ENCODE results near the gene KIF1C.

Gene KIF1C

DNA sequence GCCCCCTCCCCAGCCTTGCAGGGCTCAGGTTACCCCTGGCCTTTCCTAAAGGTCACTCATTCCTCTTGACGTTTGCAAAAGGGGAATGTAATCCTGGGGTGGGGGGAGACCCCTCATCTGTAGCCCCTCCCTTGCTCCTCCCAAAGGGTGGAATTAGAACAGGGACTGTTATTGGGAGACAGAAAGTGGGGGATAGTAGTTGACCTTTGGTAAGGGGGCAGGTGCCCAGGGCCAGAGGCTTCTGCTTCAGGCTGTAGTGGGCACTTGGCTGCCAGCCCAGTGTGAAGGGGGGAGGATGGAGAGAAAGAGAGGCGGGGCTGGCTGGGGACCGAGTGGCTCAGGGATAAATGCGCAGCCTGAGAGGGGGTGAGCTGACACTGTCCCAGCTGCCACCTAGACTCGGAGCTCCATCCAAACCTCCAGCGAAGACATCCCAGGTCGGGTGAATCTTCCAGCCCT is 47.0 kb upstream of the KIF1C start, which contains the start of gene ENO3:
Gene ENO3, plus strand, starts transcription at position 374 of the 459 bp plus-strand sequence. CDS start 711 bp downstream, outside the sequence.
- H3K9me3 ChIP-seq (ENCODE audit: control insufficient read depth, insufficient read depth, low read depth, low read length): no peaks in the 10 kb centered on the region
- CTCF ChIA-PET: interaction anchor here (1.1 to 1.5 kb wide), 2 partner anchors 42 to 489 kb away, joined by 3 to 4 read pairs; no protein-coding TSS in a partner anchor
- H3K36me3 ChIP-seq (ENCODE audit: control insufficient read depth in 2 of 2, insufficient read depth in 1 of 2, low read length in 2 of 2): peaks cover 2 to 16% of the 10 kb centered on the region in 2 experiments; a peak in 2 of 3 replicates
- POLR2A ChIA-PET: interaction anchor here (0.9 to 17.9 kb wide), 6 partner anchors 8 to 47 kb away, joined by 3 to 358 read pairs (median 4); partner anchors contain the start of genes INCA1, KIF1C, RNF167 and SLC25A11
- H3K4me1 ChIP-seq (ENCODE audit: control insufficient read depth, insufficient read depth, low read length): peaks cover 16% of the 10 kb centered on the region
- H3K4me3 ChIP-seq (ENCODE audit: low read depth, low read length): peak within 1 kb of the TSS; percentile 29
- H3K27ac ChIP-seq (ENCODE audit: extremely low read depth, low read depth, low read length): peak within 1 kb of the TSS; percentile 99
- TF ChIP-seq ZBTB17 (tag by site-specific recombination; IDR thresholded peaks at IDR 0.05) (peak; percentile 29; the same call in 1 of the 2 replicates), ZFP41 (tag by site-specific recombination; IDR thresholded peaks at IDR 0.05; ENCODE audit: borderline replicate concordance) (no peak), ZNF76 (tag by site-specific recombination; IDR thresholded peaks at IDR 0.05; ENCODE audit: borderline replicate concordance, low read depth) (0 out of 2 replicates have a peak, but pooled peaks have one; percentile 22), ZBTB8A (tag by site-specific recombination; IDR thresholded peaks at IDR 0.05) (0 out of 2 replicates have a peak, but pooled peaks have one; percentile 3), SCRT1 (tag by site-specific recombination; IDR thresholded peaks at IDR 0.05; ENCODE audit: borderline replicate concordance) (no peak), ZNF366 (tag by site-specific recombination; conservative IDR thresholded peaks at IDR 0.05) (peak; percentile 76), TRIM28 (IDR thresholded peaks at IDR 0.05; ENCODE audit: borderline replicate concordance, low read length) (no peak), ZNF571 (tag by site-specific recombination; IDR thresholded peaks at IDR 0.05) (no peak), ZNF768 (tag by site-specific recombination; IDR thresholded peaks at IDR 0.05) (no peak), ZBTB48 (tag by site-specific recombination; IDR thresholded peaks at IDR 0.05) (peak; percentile 41; the same call in 1 of the 2 replicates), SP7 (tag by site-specific recombination; IDR thresholded peaks at IDR 0.05) (no peak), ZNF24 (tag by site-specific recombination; IDR thresholded peaks at IDR 0.05) (no peak), OVOL3 (tag by site-specific recombination; IDR thresholded peaks at IDR 0.05) (no peak), EGR2 (tag by site-specific recombination; IDR thresholded peaks at IDR 0.05; ENCODE audit: low read depth) (no peak), ZFHX2 (tag by site-specific recombination; conservative IDR thresholded peaks at IDR 0.05) (no peak), ZNF776 (tag by site-specific recombination; IDR thresholded peaks at IDR 0.05; ENCODE audit: borderline replicate concordance) (no peak), ZNF335 (tag by site-specific recombination; conservative IDR thresholded peaks at IDR 0.05) (no peak; the same call in 1 of the 2 replicates), KLF16 (tag by site-specific recombination; IDR thresholded peaks at IDR 0.05) (no peak)
- TF ChIP-seq, protein P1, sequence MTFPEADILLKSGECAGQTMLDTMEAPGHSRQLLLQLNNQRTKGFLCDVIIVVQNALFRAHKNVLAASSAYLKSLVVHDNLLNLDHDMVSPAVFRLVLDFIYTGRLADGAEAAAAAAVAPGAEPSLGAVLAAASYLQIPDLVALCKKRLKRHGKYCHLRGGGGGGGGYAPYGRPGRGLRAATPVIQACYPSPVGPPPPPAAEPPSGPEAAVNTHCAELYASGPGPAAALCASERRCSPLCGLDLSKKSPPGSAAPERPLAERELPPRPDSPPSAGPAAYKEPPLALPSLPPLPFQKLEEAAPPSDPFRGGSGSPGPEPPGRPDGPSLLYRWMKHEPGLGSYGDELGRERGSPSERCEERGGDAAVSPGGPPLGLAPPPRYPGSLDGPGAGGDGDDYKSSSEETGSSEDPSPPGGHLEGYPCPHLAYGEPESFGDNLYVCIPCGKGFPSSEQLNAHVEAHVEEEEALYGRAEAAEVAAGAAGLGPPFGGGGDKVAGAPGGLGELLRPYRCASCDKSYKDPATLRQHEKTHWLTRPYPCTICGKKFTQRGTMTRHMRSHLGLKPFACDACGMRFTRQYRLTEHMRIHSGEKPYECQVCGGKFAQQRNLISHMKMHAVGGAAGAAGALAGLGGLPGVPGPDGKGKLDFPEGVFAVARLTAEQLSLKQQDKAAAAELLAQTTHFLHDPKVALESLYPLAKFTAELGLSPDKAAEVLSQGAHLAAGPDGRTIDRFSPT (tag by site-specific recombination; IDR thresholded peaks at IDR 0.05): 0 out of 2 replicates have a peak, but pooled peaks have one; percentile 20
- TF ChIP-seq, protein P2, sequence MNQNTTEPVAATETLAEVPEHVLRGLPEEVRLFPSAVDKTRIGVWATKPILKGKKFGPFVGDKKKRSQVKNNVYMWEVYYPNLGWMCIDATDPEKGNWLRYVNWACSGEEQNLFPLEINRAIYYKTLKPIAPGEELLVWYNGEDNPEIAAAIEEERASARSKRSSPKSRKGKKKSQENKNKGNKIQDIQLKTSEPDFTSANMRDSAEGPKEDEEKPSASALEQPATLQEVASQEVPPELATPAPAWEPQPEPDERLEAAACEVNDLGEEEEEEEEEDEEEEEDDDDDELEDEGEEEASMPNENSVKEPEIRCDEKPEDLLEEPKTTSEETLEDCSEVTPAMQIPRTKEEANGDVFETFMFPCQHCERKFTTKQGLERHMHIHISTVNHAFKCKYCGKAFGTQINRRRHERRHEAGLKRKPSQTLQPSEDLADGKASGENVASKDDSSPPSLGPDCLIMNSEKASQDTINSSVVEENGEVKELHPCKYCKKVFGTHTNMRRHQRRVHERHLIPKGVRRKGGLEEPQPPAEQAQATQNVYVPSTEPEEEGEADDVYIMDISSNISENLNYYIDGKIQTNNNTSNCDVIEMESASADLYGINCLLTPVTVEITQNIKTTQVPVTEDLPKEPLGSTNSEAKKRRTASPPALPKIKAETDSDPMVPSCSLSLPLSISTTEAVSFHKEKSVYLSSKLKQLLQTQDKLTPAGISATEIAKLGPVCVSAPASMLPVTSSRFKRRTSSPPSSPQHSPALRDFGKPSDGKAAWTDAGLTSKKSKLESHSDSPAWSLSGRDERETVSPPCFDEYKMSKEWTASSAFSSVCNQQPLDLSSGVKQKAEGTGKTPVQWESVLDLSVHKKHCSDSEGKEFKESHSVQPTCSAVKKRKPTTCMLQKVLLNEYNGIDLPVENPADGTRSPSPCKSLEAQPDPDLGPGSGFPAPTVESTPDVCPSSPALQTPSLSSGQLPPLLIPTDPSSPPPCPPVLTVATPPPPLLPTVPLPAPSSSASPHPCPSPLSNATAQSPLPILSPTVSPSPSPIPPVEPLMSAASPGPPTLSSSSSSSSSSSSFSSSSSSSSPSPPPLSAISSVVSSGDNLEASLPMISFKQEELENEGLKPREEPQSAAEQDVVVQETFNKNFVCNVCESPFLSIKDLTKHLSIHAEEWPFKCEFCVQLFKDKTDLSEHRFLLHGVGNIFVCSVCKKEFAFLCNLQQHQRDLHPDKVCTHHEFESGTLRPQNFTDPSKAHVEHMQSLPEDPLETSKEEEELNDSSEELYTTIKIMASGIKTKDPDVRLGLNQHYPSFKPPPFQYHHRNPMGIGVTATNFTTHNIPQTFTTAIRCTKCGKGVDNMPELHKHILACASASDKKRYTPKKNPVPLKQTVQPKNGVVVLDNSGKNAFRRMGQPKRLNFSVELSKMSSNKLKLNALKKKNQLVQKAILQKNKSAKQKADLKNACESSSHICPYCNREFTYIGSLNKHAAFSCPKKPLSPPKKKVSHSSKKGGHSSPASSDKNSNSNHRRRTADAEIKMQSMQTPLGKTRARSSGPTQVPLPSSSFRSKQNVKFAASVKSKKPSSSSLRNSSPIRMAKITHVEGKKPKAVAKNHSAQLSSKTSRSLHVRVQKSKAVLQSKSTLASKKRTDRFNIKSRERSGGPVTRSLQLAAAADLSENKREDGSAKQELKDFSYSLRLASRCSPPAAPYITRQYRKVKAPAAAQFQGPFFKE (tag by site-specific recombination; IDR thresholded peaks at IDR 0.05; ENCODE audit: borderline replicate concordance): no peak
- TF ChIP-seq, protein P3, sequence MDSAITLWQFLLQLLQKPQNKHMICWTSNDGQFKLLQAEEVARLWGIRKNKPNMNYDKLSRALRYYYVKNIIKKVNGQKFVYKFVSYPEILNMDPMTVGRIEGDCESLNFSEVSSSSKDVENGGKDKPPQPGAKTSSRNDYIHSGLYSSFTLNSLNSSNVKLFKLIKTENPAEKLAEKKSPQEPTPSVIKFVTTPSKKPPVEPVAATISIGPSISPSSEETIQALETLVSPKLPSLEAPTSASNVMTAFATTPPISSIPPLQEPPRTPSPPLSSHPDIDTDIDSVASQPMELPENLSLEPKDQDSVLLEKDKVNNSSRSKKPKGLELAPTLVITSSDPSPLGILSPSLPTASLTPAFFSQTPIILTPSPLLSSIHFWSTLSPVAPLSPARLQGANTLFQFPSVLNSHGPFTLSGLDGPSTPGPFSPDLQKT (IDR thresholded peaks at IDR 0.05; ENCODE audit: borderline replicate concordance, low read depth, low read length): no peak
- TF ChIP-seq, protein P4, sequence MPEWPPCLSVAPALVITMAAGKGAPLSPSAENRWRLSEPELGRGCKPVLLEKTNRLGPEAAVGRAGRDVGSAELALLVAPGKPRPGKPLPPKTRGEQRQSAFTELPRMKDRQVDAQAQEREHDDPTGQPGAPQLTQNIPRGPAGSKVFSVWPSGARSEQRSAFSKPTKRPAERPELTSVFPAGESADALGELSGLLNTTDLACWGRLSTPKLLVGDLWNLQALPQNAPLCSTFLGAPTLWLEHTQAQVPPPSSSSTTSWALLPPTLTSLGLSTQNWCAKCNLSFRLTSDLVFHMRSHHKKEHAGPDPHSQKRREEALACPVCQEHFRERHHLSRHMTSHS (tag by site-specific recombination; IDR thresholded peaks at IDR 0.05): no peak
- TF ChIP-seq, protein P5, sequence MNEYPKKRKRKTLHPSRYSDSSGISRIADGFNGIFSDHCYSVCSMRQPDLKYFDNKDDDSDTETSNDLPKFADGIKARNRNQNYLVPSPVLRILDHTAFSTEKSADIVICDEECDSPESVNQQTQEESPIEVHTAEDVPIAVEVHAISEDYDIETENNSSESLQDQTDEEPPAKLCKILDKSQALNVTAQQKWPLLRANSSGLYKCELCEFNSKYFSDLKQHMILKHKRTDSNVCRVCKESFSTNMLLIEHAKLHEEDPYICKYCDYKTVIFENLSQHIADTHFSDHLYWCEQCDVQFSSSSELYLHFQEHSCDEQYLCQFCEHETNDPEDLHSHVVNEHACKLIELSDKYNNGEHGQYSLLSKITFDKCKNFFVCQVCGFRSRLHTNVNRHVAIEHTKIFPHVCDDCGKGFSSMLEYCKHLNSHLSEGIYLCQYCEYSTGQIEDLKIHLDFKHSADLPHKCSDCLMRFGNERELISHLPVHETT (tag by site-specific recombination; IDR thresholded peaks at IDR 0.05): 0 out of 2 replicates have a peak, but pooled peaks have one; percentile 3
